Peyer's patch (tissue), 4 donors: ENCODE results near the gene DHX32.

Experiments
- CTCF ChIP-seq, 6 experiments: fragments of 450-650 bp in 4 of 6; fragments of 200-600 bp in 2 of 6; sonication (generic) in 1 of 6; IDR thresholded peaks; one replicate each; pipeline ENCODE4 v1.5.1; 2017 to 2019; ENCODE audit warnings: antibody characterized with exemption in 6 of 6, mild to moderate bottlenecking in 3 of 6, moderate library complexity in 1 of 6
- POLR2A ChIP-seq, 2 donors: fragments of 450-650 bp; IDR thresholded peaks; one replicate each; pipeline ENCODE4 v1.5.1; 2017; ENCODE audit warnings: antibody characterized with exemption in 2 of 2, mild to moderate bottlenecking in 2 of 2, moderate library complexity in 2 of 2

GRCh38 chr10:125836746-125837145, 44.3 kb downstream of the DHX32 start:
- TF ChIP-seq CTCF (IDR thresholded peaks at IDR 0.05): no peak
- TF ChIP-seq POLR2A (IDR thresholded peaks at IDR 0.05): no peak
